DMS53 (cell line): ENCODE results near the gene GRID2IP.
"Not testable (repeated sequence)": the region's sequence is repeated elsewhere in the genome, so short reads cannot be mapped to it uniquely, and the experiment has no call there.

Experiments used
- DNase-seq: peaks from one replicate; lab custom pipeline; 2025; lab: John Stamatoyannopoulos, UW

The GRID2IP gene

GRCh38 chr7:6551016-6551511, at the start of gene GRID2IP:
TSS of gene GRID2IP (minus strand) at chr7:6551461. CDS start at chr7:6551436, 25 bp downstream.
- DNase-seq, result no peak

- no peak for DNase-seq
Measured at GRCh38 chr7:6600093-6600492, 48.8 kb upstream of the GRID2IP start.

GRCh38 chr7:6590645-6591110, 39.4 kb upstream of the GRID2IP start:
- DNase-seq, result no peak

- DNase-seq, result peak; percentile 95
Measured at GRCh38 chr7:6589829-6590644, 38.8 kb upstream of the GRID2IP start, which contains the start of gene INTS15. TSS of gene INTS15 (plus strand) at chr7:6590021. CDS start at chr7:6590284, 263 bp downstream.

GRCh38 chr7:6589151-6589828, 38.0 kb upstream of the GRID2IP start:
- DNase-seq, result no peak

- no peak for DNase-seq
Measured at GRCh38 chr7:6588566-6588965, 37.3 kb upstream of the GRID2IP start.

- not testable (repeated sequence) for DNase-seq
Measured at GRCh38 chr7:6585746-6586432, 34.6 kb upstream of the GRID2IP start.

- DNase-seq, result peak; percentile 22
Measured at GRCh38 chr7:6579446-6579845, 28.2 kb upstream of the GRID2IP start.

GRCh38 chr7:6578114-6579084, 27.1 kb upstream of the GRID2IP start:
- DNase-seq, result no peak

- DNase-seq, result peak; percentile 97
Measured at GRCh38 chr7:6577369-6578113, 26.3 kb upstream of the GRID2IP start, which contains the start of gene ZDHHC4. TSS of gene ZDHHC4 (plus strand) at chr7:6577454. CDS start at chr7:6580562, 3,108 bp downstream.

GRCh38 chr7:6576867-6577368, 25.7 kb upstream of the GRID2IP start:
- DNase-seq, result peak; percentile 62

- DNase-seq, result peak; percentile 62
Measured at GRCh38 chr7:6576024-6576866, 25.0 kb upstream of the GRID2IP start.

- DNase-seq, result no peak
Measured at GRCh38 chr7:6575281-6576023, 24.2 kb upstream of the GRID2IP start.

GRCh38 chr7:6571160-6571779, 20.0 kb upstream of the GRID2IP start:
- peak; percentile 36 for DNase-seq

- no peak for DNase-seq
Measured at GRCh38 chr7:6567886-6568285, 16.6 kb upstream of the GRID2IP start.

- no peak for DNase-seq
Measured at GRCh38 chr7:6565655-6566054, 14.4 kb upstream of the GRID2IP start.

- no peak for DNase-seq
Measured at GRCh38 chr7:6563936-6564770, 12.9 kb upstream of the GRID2IP start.
